HG03378 (cell line): ENCODE results near the gene BUB1B.

Experiments used
- ATAC-seq: cut with Tn5 transposase; IDR thresholded peaks from one replicate; pipeline ENCODE4 v1.9.1; 2021; ENCODE audit warnings: mild to moderate bottlenecking, moderate library complexity; ENCODE audit not compliant: unreplicated experiment

Gene BUB1B

DNA sequence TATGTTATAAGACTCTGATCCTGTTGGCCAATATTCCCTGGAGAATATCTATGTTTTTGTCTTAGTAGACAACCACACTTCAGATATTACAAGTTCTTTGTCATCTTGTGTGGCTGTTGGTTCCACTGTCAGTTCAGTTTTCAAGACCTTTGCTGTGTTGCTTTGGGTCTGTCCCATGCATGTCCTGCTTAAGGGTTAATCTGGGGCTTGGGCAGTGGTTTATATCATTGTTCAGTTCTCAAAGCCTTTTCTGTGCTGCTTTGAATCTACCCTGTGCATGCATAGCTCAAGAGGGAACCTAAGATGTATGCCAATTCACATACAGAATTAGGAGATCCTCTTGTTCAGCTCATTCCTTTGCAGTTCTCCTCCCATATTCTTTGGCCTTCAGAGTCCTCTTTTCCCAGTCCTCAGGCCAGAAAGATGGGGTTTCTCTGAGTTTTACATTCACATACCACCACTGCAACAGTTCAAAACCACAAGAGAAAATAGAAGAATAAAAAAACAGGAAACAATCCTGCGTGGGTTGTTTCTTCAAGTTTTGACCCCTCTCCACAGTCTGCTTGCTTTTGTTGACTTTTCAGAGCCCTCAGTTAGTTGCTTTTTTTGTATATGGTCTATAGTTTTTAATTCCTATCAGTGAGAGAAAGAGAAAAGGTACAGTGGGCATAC is 21.6 kb downstream of the BUB1B start:
- ATAC-seq = no peak

DNA sequence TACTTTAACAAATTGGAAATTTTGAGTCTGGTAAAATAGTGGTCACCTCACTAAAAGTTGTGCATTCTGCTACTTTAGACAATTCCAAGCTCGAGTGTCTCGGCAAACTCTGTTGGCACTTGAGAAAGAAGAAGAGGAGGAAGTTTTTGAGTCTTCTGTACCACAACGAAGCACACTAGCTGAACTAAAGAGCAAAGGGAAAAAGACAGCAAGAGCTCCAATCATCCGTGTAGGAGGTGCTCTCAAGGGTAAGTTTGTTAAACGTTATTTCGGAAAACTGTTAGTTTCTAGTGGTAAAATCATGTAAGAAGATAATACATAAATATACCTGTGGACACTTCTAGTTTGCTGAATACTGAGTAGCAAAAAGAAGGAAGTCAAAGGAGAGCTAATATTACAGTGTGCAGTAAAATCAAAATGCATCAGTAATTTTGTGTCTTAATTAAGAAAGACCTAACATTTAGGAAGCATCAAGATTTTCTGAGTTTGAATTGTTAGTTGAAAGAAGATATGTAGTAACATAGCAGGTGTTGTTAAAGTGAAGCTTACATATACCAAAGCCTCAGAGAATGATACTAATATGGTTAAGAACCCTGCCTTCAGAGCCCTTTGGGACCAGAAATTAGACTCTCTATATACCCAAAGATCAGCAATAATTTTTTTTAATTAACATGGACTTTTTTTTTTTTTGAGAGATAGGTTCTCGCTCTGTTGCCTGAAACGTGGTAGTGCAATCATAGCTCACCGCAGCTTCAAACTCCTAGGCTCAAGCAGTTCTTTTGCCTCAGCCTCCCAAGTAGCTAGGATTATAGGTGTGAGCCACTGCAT is 23.0 kb downstream of the BUB1B start:
- peak; percentile 40 for ATAC-seq

DNA sequence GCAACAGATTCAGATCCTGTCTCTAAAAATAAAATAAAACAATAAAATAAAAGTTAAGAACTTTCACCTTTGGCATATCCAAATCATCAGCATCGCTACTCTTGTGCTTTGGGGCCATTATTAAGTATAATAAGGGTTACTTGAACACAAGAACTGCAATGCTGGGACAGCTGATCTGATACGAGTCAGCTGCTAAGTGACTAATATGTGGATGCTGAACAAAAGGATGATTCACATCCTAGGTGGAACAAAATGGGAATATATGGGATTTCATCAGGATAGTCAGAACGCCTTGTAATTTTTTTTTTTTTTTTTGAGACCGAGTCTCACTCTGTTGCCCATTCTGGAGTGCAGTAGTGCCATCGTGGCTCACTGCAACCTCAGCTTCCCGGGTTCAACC is 29.7 kb downstream of the BUB1B start:
- ATAC-seq = no peak

DNA sequence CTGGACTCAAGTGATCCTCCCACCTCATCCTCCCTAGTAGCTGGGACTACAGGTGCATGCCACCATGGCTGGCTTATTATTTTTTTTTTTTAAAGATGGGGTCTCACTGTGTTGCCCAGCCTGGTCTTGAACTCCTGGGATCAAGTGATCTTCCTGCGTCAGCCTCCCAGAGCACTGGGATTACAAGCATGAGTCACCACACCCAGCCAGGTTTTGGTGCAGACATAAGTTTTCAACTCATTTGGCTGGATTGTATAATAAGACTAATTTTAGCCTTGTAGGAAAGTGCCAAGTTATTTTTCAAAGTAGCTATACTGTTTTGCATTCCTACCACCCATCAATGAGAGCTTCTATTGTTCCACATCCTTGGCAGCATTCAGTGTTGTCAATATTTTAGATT is 32.1 kb downstream of the BUB1B start:
- no peak for ATAC-seq

DNA sequence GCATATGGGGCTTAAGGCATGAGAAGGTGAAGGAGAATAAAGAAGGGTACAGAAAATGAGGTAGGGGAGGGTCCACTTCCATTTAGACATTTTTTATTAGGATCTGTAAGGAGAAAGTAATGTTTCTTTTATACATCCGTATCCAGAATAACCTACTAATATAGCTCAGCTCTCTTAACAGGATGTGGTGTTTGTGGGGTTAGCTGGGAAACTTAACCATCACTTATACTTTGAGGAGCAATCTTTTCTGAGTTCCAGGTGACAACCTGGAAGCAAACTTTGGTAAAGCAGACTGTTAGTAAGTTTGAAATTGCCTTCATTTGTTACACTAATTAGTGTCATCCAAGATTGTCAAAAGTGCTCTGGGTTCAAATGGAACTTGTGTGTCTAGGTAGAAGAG is 36.6 kb downstream of the BUB1B start:
- no peak for ATAC-seq

DNA sequence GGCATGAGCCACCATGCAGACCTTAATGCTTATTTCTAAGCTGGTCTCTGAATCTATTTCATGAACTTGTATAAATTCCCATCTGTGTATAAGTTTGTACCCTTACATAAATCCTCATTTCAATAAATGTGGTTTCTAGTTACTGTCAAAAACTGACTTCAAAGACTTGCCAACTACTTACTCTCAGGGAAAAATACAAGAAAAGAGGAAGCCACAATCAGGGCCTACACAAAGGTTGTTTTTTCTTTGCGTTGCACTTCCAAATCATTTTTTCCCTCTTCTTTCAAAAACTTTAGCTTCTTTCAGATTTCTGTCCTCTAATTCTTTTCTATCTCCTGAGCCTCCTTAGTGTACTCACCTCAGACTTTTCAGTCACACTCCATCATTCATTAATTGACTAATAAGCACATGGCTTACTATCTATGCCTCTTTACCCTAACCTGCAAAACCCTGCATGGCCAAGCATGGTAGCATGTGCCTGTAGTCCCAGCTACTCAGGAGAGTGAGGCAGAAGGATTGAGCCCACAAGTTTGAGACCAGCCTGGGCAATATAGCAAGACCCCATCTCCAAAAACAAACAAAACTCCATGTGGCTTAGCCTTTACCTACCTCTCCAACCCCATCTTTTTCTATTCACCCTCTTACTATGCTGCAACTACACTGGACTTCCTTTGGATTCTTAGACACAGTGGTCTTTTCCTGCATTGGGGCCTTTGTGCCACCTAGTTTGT is 37.7 kb downstream of the BUB1B start:
- ATAC-seq = no peak

DNA sequence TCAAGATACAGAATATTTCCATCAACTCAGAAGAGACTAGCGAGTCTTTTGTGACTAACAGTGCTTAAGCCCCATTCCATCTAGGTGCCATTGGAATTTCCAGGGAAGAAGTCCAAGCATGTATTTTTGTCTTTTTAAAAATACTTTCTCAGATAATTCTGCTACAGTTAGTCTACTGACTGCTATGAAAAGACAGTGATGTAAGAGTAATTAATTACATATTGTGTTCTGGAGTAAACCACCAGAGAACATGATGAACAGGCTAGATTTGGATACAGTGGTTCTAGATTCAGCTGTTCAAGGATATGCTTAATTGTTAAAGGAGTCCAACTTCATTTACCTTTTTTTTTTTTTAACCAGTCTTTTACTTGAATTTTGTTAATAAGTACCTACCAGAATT is 43.2 kb downstream of the BUB1B start:
- ATAC-seq = no peak

DNA sequence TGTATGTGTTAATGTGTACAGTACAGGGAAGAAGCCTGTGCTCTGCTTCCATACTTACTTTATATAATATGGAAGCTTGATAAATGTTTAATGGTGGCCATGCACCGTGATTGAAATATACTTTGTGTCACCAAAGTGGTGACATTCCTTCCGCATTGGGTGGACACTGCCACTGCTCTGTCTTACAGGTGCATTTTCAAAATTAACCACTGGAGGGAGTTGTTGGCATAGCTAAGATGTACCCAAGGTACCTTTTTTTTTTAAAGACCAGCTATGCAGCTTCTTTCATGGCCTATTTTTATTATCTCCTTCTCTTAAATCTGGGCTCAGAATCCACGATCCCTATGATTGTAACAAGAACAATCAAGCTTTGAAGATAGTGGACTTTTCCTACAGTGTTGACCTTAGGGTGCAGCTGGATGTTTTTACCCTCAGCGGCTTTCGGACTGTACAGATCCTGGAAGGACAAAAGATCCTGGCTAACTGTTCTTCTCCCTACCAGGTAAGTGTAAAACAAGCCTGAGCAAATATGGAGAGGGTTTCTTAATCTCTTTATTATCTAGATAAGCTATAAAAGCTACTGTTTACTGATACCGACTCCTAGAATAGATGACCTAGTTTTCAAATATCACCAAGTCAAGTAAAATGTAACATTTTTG is 56.4 kb downstream of the BUB1B start:
- peak; percentile 73 for ATAC-seq

DNA sequence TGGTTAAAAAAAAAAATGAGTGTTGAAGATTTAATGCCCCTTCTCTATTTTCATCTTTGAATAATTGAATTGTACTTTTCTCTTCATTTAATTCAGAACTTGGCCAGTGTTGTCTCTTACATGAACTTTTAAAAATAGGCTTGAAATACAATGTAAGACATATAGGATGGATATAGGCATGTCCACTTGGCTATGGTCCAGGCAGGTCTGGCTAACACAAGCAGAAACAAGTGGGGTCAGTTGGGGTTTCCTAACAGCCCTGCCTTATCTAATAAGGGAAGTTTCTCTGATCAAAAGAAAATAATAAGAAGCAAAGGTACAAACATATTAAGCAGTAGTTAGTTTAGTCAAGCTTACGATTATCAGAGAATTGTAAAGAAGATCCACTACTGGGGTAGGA is 58.9 kb downstream of the BUB1B start:
- no peak for ATAC-seq

DNA sequence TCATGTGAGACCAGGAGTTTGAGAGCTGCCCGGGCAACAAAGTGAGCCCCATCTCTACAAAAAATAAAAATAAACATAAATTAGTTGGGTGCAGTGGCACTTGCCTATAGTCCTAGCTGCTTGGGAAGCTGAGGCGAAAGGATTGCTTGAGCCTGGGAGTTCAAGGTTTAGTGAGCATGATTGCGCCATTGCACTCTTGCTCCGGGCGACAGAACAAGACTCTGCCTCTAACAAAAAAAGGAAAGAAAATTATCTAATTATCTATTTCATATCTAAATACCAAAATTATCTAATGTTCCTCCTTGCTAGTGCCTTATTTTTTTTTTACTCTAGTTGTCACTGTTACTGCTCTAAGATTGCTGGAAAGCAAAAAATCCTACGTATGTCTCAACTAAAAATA is 61.3 kb downstream of the BUB1B start:
- no peak for ATAC-seq

DNA sequence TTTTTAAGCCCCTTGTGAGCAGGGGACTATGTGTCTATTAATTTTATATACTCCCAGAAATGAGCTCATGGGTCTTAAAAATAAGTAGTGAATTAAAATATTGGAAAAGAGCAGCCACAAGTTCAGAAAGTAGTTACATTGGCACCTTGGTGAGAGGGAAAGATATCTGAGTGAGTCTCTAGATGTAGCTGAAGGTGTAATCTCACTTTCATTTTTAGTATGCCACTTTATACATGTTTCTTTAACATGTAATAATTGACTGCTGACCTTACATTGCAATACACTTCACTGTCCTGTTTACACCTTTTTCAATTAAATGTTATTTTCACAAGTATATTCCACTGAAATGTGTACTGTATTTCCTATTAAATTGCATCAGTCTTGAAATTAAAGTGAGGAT is 65.9 kb downstream of the BUB1B start:
- ATAC-seq = no peak

DNA sequence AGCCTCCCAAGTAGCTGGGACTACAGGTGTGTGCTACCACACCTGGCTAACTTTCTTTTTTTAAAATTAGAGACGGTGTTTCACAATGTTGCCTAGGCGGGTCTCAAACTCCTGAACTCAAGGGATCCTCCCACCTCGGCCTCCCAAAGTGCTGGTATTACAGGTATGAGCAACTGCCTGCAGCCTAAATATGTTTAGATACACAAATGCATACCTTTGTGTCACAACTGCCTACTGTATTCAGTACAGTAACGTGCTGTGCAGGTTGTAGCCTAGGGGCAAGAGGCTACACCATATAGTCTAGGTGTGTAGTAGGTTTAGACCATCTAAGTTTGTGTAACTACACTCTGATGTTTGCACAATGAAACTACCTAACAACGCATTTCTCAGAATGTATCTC is 68.4 kb downstream of the BUB1B start:
- ATAC-seq = no peak

DNA sequence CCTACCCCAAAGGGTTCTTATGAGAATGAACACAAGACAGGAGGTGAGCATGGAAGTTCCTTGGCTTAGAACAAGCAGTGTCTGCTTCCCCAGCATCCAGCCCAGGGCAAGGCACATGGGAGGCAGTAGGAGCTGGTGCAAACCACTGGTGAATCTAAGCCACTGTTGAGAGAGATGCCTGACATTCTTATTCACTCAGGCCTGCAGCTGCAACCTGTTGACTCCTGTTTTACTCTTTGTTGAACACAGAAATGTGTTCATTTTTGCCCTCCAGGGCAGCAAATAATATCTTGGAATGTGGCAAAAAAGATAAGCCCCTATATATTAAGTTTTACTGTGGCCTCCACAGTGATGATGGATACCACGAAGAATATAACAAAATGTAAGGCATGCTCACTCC is 69.1 kb downstream of the BUB1B start:
- no peak for ATAC-seq

DNA sequence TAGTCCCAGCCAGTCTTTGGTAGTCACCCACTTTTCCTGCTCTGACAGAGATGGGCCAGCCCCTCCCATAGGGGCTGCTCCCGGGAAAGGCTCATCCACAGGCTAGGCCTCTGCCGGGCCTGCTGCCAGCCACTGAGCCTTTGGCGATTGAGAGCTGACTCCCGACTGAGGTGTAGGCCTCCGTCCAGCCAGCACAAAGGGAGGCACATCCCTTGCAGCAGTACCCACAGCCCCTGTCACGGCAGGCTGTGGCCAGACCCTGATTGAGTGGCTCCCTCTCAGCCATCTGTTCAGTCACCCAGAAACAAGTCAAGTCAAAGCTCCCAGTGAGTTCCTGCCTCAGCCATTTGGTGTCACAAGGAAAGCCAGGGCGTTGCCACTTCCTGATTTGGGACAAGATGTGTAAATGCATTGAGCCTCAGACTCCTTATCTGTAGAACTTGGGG is 71.8 kb downstream of the BUB1B start:
- no peak for ATAC-seq

DNA sequence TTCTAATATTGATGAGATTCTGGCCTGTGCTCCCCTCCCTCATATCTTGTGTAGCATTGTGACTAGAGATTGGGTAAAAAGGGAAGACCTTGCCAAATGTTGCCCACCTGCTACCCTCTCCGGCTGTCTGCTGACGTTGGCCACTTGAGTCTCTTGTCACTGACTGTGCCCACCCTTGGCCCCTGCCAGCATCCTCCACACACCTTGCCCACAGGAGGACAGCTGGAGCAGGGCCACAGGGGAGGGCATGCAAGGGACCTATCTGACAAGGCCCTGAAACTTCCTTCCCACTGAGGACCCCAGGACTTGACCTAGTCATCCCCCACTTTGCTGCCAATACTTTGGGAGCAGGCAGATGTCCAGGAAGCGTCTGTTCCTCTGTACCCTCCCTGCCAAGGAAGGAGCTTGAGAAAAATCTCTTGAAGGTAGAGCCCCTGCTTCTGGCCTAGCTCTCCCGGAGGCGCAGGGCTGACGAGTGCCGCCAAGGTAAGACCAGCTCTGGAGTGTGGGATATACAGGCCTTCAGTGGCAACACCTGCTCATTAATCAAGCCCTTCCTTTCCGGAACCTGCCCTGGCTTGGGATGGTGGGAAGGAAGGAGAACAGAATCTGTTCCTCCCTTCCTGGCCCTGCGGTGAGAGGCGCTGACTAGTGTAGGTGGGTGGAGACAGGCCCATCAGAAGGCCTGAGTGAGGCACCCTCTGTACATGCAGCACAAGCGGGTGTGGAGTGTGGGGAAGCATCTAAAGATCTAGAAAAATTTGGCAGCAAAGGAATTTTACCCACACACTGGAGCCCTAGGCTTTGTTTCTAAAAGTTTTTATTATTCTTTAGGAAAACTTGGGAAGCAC is 73.1 kb downstream of the BUB1B start:
- ATAC-seq = no peak

DNA sequence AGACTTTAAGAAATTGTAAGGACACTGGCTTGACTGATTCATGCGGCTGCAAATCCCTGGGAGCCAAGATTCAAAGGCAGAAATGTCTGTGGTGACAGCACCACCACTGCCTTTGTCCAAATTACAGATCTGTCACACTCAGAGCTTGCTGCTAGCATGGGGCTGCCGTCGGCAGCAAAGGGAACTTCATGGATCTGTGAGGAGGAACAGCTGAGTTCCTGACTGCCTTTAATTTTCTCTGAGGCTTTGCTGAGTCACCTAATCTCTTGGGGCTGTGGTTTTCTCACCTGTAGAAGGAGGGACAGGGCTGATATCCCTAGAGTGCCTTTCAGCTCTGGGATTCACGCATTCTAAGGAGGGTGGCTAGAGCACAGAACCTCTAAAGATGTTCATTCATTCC is 73.9 kb downstream of the BUB1B start:
- no peak for ATAC-seq

DNA sequence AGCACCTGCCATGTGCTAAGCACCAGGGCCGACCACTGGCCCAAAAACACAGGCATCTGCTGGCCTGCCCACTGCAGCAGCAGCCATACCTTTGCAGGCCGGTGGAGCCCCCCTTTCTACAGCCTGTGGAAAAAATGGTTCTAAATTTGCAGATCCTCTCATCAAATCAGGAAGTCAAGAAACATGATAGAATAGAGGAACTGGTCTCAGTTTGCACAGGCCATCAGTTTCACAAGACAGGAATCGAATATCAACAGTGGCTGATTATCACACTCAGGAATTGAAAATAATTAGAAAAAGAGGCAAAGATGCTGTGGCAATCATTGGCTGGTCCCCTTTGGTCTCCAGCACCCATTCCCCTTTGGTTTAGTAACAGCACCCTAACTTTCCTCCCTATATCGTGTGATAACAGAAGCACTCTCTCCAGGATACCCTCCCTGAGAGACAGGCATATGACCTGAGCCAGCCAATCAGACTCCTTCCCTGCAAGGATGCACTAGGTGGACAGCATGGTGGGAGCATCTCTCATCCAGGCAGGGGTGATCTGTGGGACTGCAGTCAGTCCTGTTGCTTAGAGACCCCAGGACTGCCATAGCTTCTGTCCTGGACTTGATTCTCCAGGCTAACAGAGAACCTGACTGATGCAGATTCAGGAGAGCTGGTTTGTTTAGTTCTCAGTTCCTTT is 74.5 kb downstream of the BUB1B start:
- ATAC-seq = no peak

DNA sequence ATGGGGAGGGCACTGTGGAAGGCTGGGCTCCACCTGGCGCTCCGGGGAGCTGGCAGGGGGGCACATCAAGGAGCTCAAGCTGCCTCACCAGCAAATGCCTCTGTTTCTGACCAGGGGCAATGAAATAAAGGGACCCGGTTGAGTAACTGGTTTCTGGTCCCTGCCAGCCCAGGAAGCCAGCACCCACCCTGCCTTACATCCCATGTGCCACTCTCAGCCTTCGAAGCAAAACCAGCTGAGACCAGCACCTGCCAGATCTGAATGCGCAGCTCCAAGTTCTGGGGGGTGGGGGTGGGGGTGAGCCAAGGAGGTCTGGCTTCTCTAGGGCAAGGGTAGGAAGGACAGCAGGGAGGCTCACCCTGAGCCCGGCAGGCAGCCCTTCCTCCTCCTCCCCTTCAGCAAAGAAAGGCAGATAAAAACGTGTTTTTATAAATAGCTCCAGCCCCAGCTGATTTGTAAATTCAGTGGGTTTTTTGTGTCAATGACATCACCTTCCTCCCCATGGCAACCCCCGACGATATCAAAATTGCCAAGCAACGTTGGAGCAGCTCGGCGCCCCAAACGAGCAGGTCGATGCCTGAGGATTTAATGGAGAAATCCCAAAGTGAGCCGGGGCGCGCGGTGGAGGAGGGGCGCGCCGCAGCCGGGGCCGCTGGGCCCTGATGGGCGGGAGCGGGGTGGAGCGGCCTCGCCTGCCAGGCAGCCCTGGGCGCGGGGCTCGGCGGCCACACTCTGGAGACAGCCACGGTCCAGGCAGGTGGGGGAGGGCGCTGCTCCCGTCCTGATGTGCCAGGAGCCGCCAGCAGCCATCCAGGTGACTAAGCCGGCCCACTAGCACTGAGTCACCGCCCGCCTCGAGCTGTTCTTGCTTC is 77.9 kb downstream of the BUB1B start, which contains the start of gene PAK6:
Gene PAK6 (plus strand): TSS at position 532 of the 872 bp plus-strand sequence. CDS start 25,723 bp downstream, outside the sequence.
- ATAC-seq = no peak

DNA sequence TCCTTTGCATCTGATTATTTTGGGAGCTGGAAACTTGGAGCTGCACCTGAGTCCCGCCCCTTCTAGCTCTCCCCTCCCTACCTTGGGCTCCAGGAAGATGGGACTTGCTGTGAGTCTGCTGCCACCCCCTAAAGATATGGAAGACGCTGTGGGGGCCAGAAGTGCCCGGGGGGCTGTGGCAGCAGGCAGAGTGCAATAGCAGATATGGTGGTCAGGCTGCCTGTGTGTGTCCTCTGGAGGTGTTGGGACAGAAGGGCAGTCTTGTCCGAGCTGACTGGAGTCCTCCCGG is 78.5 kb downstream of the BUB1B start:
- ATAC-seq = no peak
